Left renal cortex interstitium (tissue), 4 donors: ENCODE data around the gene FAM50A. TPM values are rescaled to one million over a fixed set of nuclear protein-coding genes. Genes with fewer than 3 reads are reported as not detected.

ENCODE experiments used
- DNase-seq, 4 donors: peaks; one replicate each; pipeline ENCODE4 v3.0.0-alpha.2; 2013; ENCODE audit warnings: low read depth in 4 of 4, low spot score in 2 of 4, missing footprints in 1 of 4
- polyA plus RNA-seq, 4 donors: library from polyadenylated mRNA; unstranded; fragments of 120-200 nt; gene quantifications; one replicate each; pipeline ENCODE4 v1.2.1, GENCODE V29; 2013; ENCODE audit not compliant: insufficient read length in 4 of 4

The FAM50A gene
- polyA plus RNA-seq, 4 donors = 51.8 to 58.8 (median 57.3) TPM

DNA sequence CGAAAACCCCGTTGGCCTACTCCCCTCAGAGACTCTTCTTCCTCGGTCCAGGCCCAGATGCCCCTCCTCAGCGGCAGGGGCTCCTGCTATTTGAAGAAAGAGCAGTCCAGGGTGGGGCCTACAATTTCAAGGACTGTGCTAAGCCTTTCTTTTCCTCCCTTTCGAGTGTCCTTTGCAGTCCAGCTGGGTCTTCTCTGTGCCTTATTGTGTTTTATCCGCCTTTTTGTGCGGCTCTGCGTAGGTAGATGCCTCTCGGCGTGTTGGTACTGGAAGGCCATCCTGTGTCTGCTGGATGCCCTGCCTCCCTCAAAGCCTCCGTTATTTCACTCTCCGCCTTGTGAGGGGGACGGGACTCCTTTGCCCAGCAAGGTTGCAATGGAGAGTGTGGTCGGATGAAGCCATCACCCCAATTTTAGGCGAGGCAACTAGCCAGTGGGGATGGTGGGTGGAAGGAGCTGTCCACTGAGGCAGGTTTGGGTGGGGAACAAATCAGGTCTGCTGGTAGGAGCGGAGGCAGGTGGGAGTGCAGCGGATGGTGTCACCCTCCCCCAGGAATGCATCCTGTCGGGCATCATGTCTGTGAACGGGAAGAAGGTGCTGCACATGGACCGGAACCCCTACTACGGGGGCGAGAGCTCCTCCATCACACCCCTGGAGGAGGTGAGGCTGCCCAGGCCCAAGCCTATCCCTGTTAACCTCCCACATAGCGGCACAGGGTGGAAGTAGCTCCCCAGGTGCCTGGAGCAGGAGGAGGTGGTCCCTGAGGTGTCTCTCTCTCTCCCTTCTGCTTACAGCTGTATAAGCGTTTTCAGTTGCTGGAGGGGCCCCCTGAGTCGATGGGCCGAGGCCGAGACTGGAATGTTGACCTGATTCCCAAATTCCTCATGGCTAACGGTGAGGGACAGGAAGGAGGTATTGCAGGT is 5.7 kb upstream of the FAM50A start:
- DNase-seq = no peak

GRCh38 chrX:154439841-154440240 is 4.1 kb upstream of the FAM50A start:
- DNase-seq = no peak

DNA sequence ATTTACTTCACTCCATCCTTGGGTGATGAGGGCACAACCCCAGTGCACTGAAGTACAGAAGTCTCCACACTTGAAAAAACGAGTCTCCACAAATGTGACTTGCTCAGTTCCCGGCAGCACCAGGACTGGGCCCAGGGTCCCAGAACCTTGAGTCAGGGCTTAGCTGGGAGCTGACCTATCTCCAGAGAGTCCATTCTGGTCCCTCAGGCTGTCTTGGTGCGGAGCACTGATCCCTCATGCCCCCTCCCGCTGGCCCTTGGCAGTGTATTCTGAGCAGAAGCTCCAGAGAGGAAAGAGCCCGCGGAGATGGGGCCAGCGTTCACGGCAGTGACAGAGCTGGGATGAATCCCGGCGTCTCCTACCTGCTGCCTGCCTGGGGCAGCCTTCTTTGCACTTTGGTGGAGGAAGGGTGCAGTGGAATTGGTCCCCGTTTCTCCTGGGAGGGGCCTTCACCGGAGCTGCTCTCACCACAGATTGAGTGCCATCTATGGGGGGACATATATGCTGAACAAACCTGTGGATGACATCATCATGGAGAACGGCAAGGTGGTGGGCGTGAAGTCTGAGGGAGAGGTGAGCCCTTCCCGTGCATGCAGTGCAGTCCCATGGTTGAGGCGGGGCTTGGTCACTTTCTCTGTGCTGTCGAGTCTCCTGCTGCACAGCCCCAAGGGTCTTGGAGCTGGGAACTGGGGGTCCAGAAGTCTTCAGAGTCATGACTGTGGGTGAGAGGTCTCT is 3.2 kb upstream of the FAM50A start:
- no peak for DNase-seq

- no peak for DNase-seq
These were observed 2.4 kb upstream of the FAM50A start for GRCh38 chrX:154441564-154441963.

DNA sequence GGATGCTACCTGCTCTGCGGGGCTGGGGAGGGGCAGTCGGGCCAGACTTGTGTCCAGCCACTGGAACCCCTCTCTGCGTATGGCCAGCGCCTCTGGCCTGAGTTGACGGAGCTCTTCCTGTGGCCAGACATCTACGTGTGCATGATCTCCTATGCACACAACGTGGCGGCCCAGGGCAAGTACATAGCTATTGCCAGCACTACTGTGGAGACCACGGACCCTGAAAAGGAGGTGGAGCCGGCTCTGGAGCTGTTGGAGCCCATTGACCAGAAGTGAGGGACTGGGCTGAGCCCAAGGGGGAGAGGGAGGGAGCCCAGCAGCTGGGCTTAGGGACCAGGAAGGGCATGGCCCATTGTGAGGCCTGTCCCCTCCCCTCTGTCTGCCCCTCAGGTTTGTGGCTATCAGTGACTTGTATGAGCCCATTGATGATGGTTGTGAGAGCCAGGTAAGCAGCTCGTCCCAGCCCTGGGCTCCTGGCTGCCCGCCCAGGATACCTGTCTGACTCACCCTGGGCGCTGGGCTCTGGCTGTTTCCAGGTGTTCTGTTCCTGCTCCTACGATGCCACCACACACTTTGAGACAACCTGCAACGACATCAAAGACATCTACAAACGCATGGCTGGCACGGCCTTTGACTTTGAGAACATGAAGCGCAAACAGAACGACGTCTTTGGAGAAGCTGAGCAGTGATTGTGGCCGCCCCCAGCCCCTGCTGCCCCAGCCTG is 1.8 kb upstream of the FAM50A start:
- DNase-seq = no peak

GRCh38 chrX:154443479-154443910 is 446 bp upstream of the FAM50A start:
- no peak for DNase-seq

GRCh38 chrX:154444755-154445246 is 860 bp downstream of the FAM50A start:
- DNase-seq = no peak

GRCh38 chrX:154445776-154446175 is 1.8 kb downstream of the FAM50A start:
- no peak for DNase-seq

DNA sequence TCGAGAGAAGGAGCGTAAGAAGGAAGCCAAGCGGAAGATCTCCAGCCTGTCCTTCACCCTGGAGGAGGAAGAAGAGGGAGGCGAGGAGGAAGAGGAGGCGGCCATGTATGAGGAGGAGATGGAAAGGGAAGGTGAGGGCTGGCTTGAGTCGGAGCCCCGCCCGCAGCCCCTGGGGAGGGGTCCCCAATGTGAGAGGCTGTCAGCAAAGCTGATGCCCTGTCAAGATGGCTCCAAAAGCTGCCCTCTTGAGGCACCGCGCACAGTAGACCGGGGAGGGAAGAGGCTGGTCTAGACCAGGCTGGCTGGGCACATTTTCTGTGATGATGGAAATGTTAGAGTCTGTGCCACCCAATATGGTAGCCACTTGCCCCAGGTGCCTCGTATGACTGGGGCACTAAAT is 2.5 kb downstream of the FAM50A start:
- no peak for DNase-seq

- no peak for DNase-seq
These were observed 4.5 kb downstream of the FAM50A start for GRCh38 chrX:154448484-154448883.

- DNase-seq = no peak
These were observed 5.7 kb downstream of the FAM50A start for GRCh38 chrX:154449618-154450017.

DNA sequence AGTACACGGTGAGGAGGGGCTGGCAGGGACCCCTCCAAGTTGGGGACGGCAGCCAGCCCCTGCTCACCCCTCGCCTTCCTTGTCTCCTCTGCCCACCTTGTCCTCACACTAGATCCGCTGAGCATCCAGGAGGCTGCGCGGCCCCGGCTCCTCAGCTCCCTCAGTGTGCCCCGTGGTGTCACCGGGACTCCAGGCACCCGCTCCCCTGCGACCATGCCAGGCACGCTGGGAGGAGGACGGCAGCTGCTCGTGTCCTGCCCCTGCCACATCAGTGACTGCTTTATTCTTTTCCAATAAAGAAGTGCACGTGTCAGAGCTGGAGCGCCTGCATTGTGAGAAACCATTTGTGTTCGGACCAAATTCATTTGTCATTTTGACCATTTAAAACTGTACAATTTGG is 6.4 kb downstream of the FAM50A start:
- no peak for DNase-seq

DNA sequence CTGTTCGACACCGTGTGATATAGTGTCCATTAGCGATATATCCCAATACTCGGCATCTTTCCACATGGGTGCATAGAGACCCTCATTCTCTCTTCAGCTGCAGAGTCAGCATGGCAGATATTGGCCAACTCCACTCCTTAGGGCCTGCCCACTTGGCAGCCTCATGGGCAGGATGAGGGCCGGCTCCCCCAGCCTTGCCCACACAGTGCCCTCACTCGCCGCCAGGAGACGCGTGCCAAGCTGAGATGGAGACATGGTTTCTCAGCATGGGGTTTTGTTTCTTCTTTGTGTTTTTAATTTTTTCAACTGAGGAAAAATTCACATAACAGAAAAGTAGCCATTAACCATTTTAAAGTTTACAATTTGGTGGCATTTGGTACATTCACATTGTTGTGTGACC is 8.9 kb downstream of the FAM50A start:
- DNase-seq = no peak

DNA sequence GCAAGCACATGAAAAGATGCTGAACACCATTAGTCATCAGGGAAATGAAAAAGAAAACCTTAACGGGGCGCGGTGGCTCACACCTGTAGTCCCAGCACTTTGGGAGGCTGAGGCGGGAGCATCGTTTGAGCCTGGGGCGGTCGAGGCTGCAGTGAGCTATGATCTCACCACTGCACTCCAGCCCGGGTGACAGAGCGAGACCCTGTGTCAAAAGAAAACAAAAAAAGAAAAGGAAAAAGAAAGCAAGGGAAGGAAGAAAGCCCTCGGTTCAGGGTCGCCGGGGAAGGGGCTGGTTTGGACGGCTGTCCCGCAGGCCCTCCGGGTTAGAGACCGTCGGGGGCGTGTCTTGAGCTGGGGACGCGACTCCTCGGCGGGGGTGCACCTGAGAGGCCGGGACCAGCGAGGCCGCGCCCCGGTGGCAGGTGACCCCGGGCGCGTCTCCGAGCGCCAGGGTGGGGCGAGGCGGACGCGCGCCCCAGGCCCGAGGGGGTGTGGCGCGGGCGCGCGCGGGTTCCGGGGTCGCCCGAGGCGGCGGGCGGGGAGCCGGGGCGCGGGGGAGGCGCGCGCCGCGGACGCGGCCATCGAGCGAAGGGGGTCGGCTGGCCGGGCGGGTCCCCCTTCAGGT is 13.7 kb downstream of the FAM50A start:
- DNase-seq = no peak

DNA sequence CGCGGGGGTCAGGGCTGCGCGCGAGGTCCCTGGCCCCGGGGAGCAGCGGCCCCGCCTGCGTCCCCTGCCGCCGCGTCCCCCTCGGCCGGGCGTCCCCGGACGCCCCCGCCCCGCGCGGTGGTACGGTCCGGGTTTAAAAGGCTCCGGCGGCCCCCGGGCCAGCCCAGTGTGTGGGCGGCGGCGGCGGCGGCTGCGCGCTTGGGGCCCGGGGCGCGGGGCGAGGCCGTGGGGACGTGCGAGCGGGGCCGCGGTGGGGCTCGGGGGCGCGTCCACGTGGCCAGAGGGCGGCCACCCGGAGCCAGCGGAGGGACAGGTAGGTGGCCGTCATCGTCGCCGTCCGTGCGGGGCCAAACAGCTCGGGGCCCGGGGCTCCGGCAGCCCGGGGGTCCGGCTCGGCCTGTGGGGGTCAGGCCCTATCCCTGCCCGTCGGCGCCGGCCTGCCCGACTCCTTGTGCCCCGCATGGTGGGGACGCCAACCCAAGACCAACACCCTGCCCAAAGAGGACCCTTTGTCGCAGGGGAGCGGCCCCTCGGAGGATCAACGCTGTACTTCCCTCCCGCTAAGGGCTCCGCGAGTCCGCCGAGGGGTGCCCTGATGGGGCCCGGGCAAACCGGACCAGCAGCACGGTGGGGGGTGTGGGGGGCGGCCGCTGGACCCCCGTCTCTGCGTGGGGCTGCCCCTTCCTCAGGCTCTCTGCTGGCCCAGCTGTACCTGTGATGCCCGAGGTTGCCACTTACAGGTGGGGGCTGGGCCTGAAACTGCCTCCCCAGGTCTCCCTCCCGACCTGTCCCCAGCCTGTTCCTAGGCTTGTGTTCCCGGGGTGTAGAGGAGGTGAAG is 14.4 kb downstream of the FAM50A start, which contains the start of gene PLXNA3:
PLXNA3 (plus strand) TSS at position 166 of the 838 bp plus-strand sequence. CDS start 1,903 bp downstream, outside the sequence.
- DNase-seq = no peak

- no peak for DNase-seq
These were observed 15.2 kb downstream of the FAM50A start for GRCh38 chrX:154458954-154459778.

DNA sequence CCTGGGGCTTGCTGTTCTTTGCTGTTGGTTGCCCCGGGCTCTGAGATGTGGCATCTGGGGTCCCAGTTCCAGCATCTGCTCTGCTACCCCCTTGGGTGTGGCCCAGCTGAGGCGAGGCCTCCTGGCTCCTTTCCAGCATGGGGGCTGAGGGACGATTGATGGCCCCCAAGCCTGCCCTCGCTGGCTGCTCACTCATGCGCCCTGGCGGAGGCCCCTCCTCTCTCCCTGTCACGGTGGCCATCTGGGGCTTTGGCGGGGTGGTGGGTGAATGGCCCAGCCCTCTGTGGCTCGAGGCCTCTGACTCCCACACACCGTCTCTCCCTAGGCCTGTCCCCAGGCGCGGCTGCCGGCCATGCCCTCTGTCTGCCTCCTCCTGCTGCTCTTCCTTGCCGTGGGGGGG is 15.9 kb downstream of the FAM50A start:
- no peak for DNase-seq

DNA sequence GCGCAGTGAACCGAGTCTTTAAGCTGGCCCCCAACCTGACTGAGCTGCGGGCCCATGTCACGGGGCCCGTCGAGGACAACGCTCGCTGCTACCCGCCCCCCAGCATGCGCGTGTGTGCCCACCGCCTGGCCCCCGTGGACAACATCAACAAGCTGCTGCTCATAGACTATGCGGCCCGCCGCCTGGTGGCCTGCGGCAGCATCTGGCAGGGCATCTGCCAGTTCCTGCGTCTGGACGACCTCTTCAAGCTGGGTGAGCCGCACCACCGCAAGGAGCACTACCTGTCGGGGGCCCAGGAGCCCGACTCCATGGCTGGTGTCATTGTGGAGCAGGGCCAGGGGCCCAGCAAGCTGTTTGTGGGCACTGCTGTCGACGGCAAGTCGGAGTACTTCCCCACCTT is 16.4 kb downstream of the FAM50A start:
- no peak for DNase-seq

- no peak for DNase-seq
These were observed 18.5 kb downstream of the FAM50A start for GRCh38 chrX:154462396-154462795.
